Endometrium (tissue), 2 donors: ENCODE data around the gene NLRP3.
"Not testable (repeated sequence)": the region's sequence is repeated elsewhere in the genome, so short reads cannot be mapped to it uniquely, and the experiment has no call there.

ENCODE experiments used
- FAIRE-seq: peaks from 2 replicates; lab custom pipeline; 2012; peaks lifted over from hg19 to GRCh38; lab: Jason Lieb, UNC
- donor health status: control.
- donor health status: control.

The NLRP3 gene

GRCh38 chr1:247469141-247469535, 53.2 kb downstream of the NLRP3 start:
- peak; percentile 80 for FAIRE-seq

GRCh38 chr1:247470942-247471429, 55.0 kb downstream of the NLRP3 start:
- FAIRE-seq = not testable (repeated sequence)

- FAIRE-seq = no peak
These were observed 55.6 kb downstream of the NLRP3 start for GRCh38 chr1:247471445-247472016.

GRCh38 chr1:247472035-247472434, 56.1 kb downstream of the NLRP3 start:
- no peak for FAIRE-seq

GRCh38 chr1:247474367-247474766, 58.4 kb downstream of the NLRP3 start:
- FAIRE-seq = no peak

- no peak for FAIRE-seq
These were observed 59.8 kb downstream of the NLRP3 start for GRCh38 chr1:247475793-247476192.

- not testable (repeated sequence) for FAIRE-seq
These were observed 60.5 kb downstream of the NLRP3 start for GRCh38 chr1:247476328-247477058.

- FAIRE-seq = peak; percentile 46
These were observed 66.8 kb downstream of the NLRP3 start for GRCh38 chr1:247482747-247483146.

GRCh38 chr1:247487057-247487456, 71.1 kb downstream of the NLRP3 start:
- peak; percentile 71 for FAIRE-seq

GRCh38 chr1:247491328-247491727, 75.4 kb downstream of the NLRP3 start:
- no peak for FAIRE-seq

- FAIRE-seq = no peak
These were observed 77.1 kb downstream of the NLRP3 start for GRCh38 chr1:247493106-247493505.

- FAIRE-seq = no peak
These were observed 78.8 kb downstream of the NLRP3 start for GRCh38 chr1:247494767-247495166.

- FAIRE-seq = no peak
These were observed 80.8 kb downstream of the NLRP3 start for GRCh38 chr1:247496581-247497285.
